WI38 (cell line): Measurements from ENCODE around the gene CCT6B.
"Not testable (repeated sequence)": the region's sequence is repeated elsewhere in the genome, so short reads cannot be mapped to it uniquely, and the experiment has no call there.

Experiments used
- H3K4me3 ChIP-seq: 2 replicates; pipeline ENCODE4 v1.5.1; 2011; ENCODE audit warnings: low read depth, mild to moderate bottlenecking, control low read depth, low read length
- TF ChIP-seq, protein P1 (sequence below): IDR thresholded peaks from 2 replicates; pipeline ENCODE4 v1.5.1; 2012; ENCODE audit warnings: low read depth, mild to moderate bottlenecking, control low read depth, low read length

The CCT6B gene

DNA sequence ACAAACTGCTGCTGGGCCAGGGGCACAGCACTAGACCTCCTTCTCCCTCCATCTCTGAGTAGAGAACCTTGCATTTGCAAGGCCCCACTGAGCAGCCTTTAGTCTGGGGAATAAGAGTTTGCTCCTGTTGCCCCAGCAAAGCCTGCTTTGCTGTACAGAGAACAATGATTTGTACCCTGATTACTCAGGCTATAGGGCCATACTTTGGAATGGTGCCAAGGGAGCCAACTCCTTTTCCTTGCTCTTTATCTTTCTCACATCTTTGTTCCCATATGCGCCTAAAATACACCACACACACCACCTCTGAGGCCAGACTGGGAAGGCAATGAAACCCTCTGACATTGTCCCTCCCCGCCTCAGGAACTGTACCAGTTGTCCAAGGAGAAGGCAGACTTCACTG lies 40.3 kb upstream of the CCT6B start:
- H3K4me3 ChIP-seq, result no peak overlapping the region
- TF ChIP-seq, protein P1, sequence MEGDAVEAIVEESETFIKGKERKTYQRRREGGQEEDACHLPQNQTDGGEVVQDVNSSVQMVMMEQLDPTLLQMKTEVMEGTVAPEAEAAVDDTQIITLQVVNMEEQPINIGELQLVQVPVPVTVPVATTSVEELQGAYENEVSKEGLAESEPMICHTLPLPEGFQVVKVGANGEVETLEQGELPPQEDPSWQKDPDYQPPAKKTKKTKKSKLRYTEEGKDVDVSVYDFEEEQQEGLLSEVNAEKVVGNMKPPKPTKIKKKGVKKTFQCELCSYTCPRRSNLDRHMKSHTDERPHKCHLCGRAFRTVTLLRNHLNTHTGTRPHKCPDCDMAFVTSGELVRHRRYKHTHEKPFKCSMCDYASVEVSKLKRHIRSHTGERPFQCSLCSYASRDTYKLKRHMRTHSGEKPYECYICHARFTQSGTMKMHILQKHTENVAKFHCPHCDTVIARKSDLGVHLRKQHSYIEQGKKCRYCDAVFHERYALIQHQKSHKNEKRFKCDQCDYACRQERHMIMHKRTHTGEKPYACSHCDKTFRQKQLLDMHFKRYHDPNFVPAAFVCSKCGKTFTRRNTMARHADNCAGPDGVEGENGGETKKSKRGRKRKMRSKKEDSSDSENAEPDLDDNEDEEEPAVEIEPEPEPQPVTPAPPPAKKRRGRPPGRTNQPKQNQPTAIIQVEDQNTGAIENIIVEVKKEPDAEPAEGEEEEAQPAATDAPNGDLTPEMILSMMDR, result no peak

DNA sequence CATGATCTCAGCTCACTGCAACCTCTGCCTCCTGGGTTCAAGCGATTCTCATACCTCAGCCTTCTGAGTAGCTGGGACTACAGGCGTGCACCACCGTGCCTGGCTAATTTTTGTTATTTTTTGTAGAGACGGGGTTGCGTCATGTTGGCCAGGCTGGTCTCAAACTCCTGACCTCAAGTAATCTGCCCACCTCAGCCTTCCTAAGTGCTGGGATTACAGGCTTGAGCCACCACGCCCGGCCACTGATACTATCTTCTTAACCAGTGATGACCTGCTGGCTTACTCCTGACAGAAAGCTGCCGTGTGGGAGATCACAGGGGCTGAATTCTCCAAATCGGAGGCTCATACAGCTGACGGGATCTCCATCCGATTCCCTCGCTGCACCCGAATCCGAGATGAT lies 39.7 kb upstream of the CCT6B start:
- H3K4me3 ChIP-seq, result not testable (repeated sequence)

DNA sequence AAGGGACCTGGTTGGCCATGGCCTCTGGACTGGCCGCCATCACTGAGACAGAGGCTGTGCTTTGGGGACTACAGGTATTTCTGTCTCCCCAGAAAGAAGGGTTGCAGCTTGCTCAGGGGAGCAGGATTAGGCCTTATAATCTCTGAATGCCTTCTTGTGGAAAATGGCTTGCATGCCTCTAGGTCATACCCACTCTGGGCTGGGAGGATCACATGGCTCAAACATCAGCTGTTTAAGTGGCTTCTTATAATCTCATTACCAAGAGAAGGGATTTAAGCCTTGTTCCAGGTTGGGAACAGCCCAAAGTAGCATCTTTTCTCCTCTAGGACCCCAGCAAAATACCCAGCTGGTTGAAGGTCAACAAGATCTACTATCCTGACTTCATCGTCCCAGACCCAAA lies 38.2 kb upstream of the CCT6B start:
- no peak overlapping the region for H3K4me3 ChIP-seq
- TF ChIP-seq, protein P1, result no peak

DNA sequence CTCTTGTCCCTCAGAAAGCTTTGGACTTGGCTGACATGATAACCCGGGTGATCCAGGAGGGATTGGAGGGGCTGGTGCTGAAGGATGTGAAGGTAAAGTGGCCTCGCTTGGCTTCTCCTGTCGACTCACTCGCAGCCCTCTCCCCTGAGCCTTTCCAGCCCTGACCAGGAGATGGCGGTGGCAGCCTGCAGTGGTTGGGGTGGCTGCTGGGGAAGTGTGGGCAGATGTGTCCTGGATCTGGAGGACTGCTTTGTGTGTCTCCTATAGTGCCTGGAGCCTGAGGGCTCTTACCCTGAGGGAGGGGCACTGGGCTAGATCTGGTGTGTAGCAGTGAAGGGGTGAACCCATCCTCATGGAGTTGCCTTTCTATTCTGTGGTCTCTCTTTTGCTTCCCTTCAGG lies 36.9 kb upstream of the CCT6B start:
- no peak overlapping the region for H3K4me3 ChIP-seq

DNA sequence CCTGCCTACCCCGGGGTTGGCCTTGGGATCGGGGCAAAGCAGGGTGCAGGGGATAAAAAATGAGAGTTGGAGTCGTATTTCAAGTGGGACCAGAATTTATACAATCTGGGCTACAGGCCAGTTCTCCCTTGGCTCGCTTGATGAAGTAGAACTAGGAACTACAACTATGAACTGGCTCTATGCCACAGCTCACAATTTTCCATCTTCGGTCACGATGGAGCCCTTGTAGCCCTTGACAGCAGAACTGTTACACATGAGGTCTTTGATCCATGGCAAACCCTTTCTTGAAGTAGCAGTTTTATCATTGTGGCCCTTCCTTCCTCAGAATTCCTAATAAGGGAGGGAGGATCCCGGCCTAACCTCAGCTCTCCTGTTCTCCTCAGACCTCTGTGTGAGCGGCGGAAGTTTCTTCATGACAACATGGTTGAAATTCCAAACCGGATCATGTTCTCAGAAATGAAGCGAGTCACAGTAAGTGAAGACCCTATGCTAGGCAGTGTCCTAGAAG lies 36.1 kb upstream of the CCT6B start:
- TF ChIP-seq, protein P1, result no peak
- H3K4me3 ChIP-seq, result no peak overlapping the region

More for the DNA sequence above, 36.9 kb upstream of the CCT6B start:
- TF ChIP-seq, protein P1, result peak; percentile 81

DNA sequence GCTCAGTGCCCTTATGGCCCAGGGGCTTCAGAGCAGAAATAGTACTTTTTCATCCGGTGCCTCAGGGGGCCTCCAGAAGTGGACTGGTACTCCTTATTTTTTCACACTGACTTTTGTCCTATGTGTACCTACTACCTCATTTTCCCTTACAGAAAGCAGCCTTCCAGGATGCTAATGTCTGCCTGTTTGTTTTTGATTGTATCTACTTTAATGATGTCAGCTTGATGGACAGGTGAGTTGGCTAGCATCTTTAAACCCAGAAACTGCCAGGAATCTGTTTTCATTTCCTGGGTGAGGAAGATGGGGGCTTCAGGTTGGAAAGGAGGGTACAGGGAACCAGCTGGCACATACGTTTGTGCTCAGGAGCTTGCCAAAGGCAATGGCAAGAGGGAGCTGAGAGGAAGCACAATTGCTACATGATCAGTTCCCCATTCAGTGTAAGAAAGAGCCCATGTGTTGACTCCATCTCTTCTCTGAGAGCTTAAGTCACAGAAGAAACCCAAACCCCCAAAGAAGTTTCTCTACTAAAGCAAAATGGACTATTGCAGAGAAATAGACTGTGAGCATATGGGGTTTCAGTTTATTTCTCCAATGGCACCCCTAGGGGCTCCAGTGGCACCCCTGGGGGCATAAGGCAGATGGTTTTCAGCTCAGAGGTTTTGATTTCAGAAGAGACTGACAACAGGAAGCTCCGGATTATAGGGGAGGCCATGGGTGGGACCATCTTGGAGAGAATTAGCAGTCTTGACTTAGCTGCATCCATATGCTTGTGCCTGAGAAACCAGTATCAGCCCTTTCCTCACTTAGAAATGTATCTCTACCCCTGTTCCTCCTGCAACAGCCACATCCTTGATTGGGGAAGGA lies 35.4 kb upstream of the CCT6B start:
- TF ChIP-seq, protein P1, result no peak
- H3K4me3 ChIP-seq, result no peak overlapping the region

DNA sequence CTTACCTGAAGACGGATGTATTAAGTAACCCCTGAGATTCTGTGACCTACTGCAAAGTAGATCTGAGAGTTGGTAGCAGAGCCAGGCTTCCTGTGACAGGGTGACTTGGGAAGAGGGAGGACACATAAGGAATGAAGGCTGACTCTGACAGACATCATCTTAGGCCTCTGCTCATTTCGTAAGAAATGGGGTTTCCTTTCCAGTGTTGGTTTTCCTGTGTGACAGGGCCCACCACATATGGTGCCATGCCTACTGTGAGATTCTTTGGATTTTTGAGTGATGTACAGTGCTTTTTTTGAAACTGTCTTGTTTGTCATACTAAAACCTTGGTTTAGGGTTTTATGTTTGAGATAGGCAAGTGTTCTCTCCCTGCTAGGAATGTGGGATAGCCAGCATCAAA lies 31.8 kb upstream of the CCT6B start:
- no peak overlapping the region for H3K4me3 ChIP-seq
- TF ChIP-seq, protein P1, result no peak
